ENCODE results near the gene MYLK. TPM values are rescaled to one million over a fixed set of nuclear protein-coding genes. Genes with fewer than 3 reads are reported as not detected.
"Not testable (repeated sequence)": the region's sequence is repeated elsewhere in the genome, so short reads cannot be mapped to it uniquely, and the experiment has no call there.

Gene MYLK
- total RNA-seq, 2 experiments from 2014 or later: 0.06 to 0.15 TPM

- Mint-ChIP-seq H3K4me3 (no peak overlapping the region), H3K4me1 (peaks cover under 1% of the 10 kb centered on the region), H3K36me3 (ENCODE audit: low read depth) (no peaks in the 10 kb centered on the region), H3K27ac (no peak overlapping the region), H3K9me3 (no peaks in the 10 kb centered on the region), H3K27me3 (peaks cover 5% of the 10 kb centered on the region)
- no peak for DNase-seq
- ChIA-PET POLR2A (no interaction called here), CTCF (no interaction called here)
Measured at GRCh38 chr3:123751433-123751832, 132.7 kb downstream of the MYLK start.

- no peak for DNase-seq
- Mint-ChIP-seq H3K36me3 (ENCODE audit: low read depth) (no peaks in the 10 kb centered on the region), H3K4me1 (no peaks in the 10 kb centered on the region), H3K27ac (no peak overlapping the region), H3K9me3 (no peaks in the 10 kb centered on the region), H3K4me3 (no peak overlapping the region), H3K27me3 (peaks cover 4% of the 10 kb centered on the region)
- ChIA-PET POLR2A (no interaction called here), CTCF (no interaction called here)
Measured at GRCh38 chr3:123750659-123751420, 133.3 kb downstream of the MYLK start.

- H3K4me3 Mint-ChIP-seq: no peak overlapping the region
- H3K36me3 Mint-ChIP-seq (ENCODE audit: low read depth): no peaks in the 10 kb centered on the region
- no peaks in the 10 kb centered on the region for H3K9me3 Mint-ChIP-seq
- peaks cover 4% of the 10 kb centered on the region for H3K27me3 Mint-ChIP-seq
- H3K4me1 Mint-ChIP-seq: no peaks in the 10 kb centered on the region
- ChIA-PET POLR2A (no interaction called here), CTCF (no interaction called here)
- DNase-seq: no peak
- no peak overlapping the region for H3K27ac Mint-ChIP-seq
Measured at GRCh38 chr3:123750209-123750608, 133.9 kb downstream of the MYLK start.

- Mint-ChIP-seq H3K27ac (no peak overlapping the region), H3K27me3 (peaks cover 4% of the 10 kb centered on the region)
- CTCF ChIA-PET: no interaction called here
Measured at GRCh38 chr3:123749711-123750110, 134.4 kb downstream of the MYLK start.

GRCh38 chr3:123745184-123745855 lies 138.8 kb downstream of the MYLK start:
- CTCF ChIA-PET: interaction anchor here (1.1 kb wide), 1 partner anchor 21 kb away, joined by 3 read pairs; no protein-coding TSS in a partner anchor
- Mint-ChIP-seq H3K27ac (no peak overlapping the region), H3K36me3 (ENCODE audit: low read depth) (no peaks in the 10 kb centered on the region)

More at GRCh38 chr3:123749711-123750110, 134.4 kb downstream of the MYLK start:
- Mint-ChIP-seq H3K4me1 (no peaks in the 10 kb centered on the region), H3K4me3 (no peak overlapping the region), H3K36me3 (ENCODE audit: low read depth) (no peaks in the 10 kb centered on the region), H3K9me3 (no peaks in the 10 kb centered on the region)
- no peak for DNase-seq
- POLR2A ChIA-PET: no interaction called here

GRCh38 chr3:123744064-123744463 lies 140.1 kb downstream of the MYLK start:
- H3K36me3 Mint-ChIP-seq (ENCODE audit: low read depth): no peaks in the 10 kb centered on the region
- H3K4me1 Mint-ChIP-seq: no peaks in the 10 kb centered on the region
- no peak overlapping the region for H3K27ac Mint-ChIP-seq
- H3K27me3 Mint-ChIP-seq: peaks cover 15% of the 10 kb centered on the region
- H3K4me3 Mint-ChIP-seq: no peak overlapping the region
- no peak for DNase-seq
- CTCF ChIA-PET: no interaction called here
- POLR2A ChIA-PET: no interaction called here
- H3K9me3 Mint-ChIP-seq: no peaks in the 10 kb centered on the region

More at GRCh38 chr3:123745184-123745855, 138.8 kb downstream of the MYLK start:
- POLR2A ChIA-PET: no interaction called here
- Mint-ChIP-seq H3K9me3 (no peaks in the 10 kb centered on the region), H3K4me1 (no peaks in the 10 kb centered on the region), H3K4me3 (no peak overlapping the region), H3K27me3 (peaks cover 15% of the 10 kb centered on the region)
- DNase-seq: no peak

- Mint-ChIP-seq H3K9me3 (no peaks in the 10 kb centered on the region), H3K27ac (no peak overlapping the region), H3K36me3 (ENCODE audit: low read depth) (no peaks in the 10 kb centered on the region), H3K4me3 (no peak overlapping the region), H3K27me3 (peaks cover 15% of the 10 kb centered on the region), H3K4me1 (no peaks in the 10 kb centered on the region)
- ChIA-PET CTCF (interaction anchor here (1.3 kb wide), 1 partner anchor 9 kb away, joined by 3 read pairs; no protein-coding TSS in a partner anchor), POLR2A (no interaction called here)
- DNase-seq: no peak
Measured at GRCh38 chr3:123743121-123743520, 141.0 kb downstream of the MYLK start.

GRCh38 chr3:123741041-123741511 lies 143.1 kb downstream of the MYLK start:
- ChIA-PET POLR2A (no interaction called here), CTCF (interaction anchor here (1.3 kb wide), 1 partner anchor 99 kb away, joined by 3 read pairs; no protein-coding TSS in a partner anchor)

GRCh38 chr3:123740391-123740822 lies 143.7 kb downstream of the MYLK start:
- Mint-ChIP-seq H3K36me3 (ENCODE audit: low read depth) (no peaks in the 10 kb centered on the region), H3K9me3 (no peaks in the 10 kb centered on the region), H3K27ac (no peak overlapping the region), H3K4me1 (no peaks in the 10 kb centered on the region), H3K4me3 (no peak overlapping the region), H3K27me3 (peaks cover 10% of the 10 kb centered on the region)
- CTCF ChIA-PET: no interaction called here
- no peak for DNase-seq
- POLR2A ChIA-PET: no interaction called here

More at GRCh38 chr3:123741041-123741511, 143.1 kb downstream of the MYLK start:
- Mint-ChIP-seq H3K4me3 (no peak overlapping the region), H3K9me3 (no peaks in the 10 kb centered on the region), H3K4me1 (no peaks in the 10 kb centered on the region), H3K27me3 (peaks cover 10% of the 10 kb centered on the region), H3K27ac (no peak overlapping the region), H3K36me3 (ENCODE audit: low read depth) (no peaks in the 10 kb centered on the region)
- DNase-seq: no peak

GRCh38 chr3:123739754-123740153 lies 144.4 kb downstream of the MYLK start:
- POLR2A ChIA-PET: no interaction called here
- CTCF ChIA-PET: no interaction called here
- H3K9me3 Mint-ChIP-seq: no peaks in the 10 kb centered on the region
- H3K27ac Mint-ChIP-seq: no peak overlapping the region
- H3K36me3 Mint-ChIP-seq (ENCODE audit: low read depth): no peaks in the 10 kb centered on the region
- no peak overlapping the region for H3K4me3 Mint-ChIP-seq
- no peaks in the 10 kb centered on the region for H3K4me1 Mint-ChIP-seq
- peaks cover 10% of the 10 kb centered on the region for H3K27me3 Mint-ChIP-seq
- no peak for DNase-seq

GRCh38 chr3:123739106-123739505 lies 145.0 kb downstream of the MYLK start:
- DNase-seq: no peak
- CTCF ChIA-PET: no interaction called here
- H3K4me3 Mint-ChIP-seq: no peak overlapping the region
- POLR2A ChIA-PET: no interaction called here
- no peak overlapping the region for H3K27ac Mint-ChIP-seq
- peaks cover 10% of the 10 kb centered on the region for H3K27me3 Mint-ChIP-seq
- no peaks in the 10 kb centered on the region for H3K36me3 Mint-ChIP-seq (ENCODE audit: low read depth)
- no peaks in the 10 kb centered on the region for H3K4me1 Mint-ChIP-seq
- H3K9me3 Mint-ChIP-seq: no peaks in the 10 kb centered on the region

- H3K36me3 Mint-ChIP-seq (ENCODE audit: low read depth); H3K9me3 Mint-ChIP-seq; POLR2A ChIA-PET; DNase-seq; H3K27me3 Mint-ChIP-seq; H3K4me1 Mint-ChIP-seq; H3K27ac Mint-ChIP-seq; CTCF ChIA-PET; H3K4me3 Mint-ChIP-seq: not testable (repeated sequence)
Measured at GRCh38 chr3:123738522-123738921, 145.6 kb downstream of the MYLK start.

GRCh38 chr3:123737168-123737567 lies 147.0 kb downstream of the MYLK start:
- no peaks in the 10 kb centered on the region for H3K9me3 Mint-ChIP-seq
- no peak for DNase-seq
- no peak overlapping the region for H3K27ac Mint-ChIP-seq
- ChIA-PET CTCF (no interaction called here), POLR2A (no interaction called here)
- H3K4me3 Mint-ChIP-seq: no peak overlapping the region
- H3K4me1 Mint-ChIP-seq: no peaks in the 10 kb centered on the region
- H3K27me3 Mint-ChIP-seq: peaks cover 3% of the 10 kb centered on the region
- no peaks in the 10 kb centered on the region for H3K36me3 Mint-ChIP-seq (ENCODE audit: low read depth)

Data from activated CD4-positive, alpha-beta T cell treated with anti-CD3 and anti-CD28 coated beads, Interleukin-2, amount 10 ng/mL, durations not matched to agents 7 days and 5 days (primary cell).